ENCODE results near the gene FHIT. TPM values are rescaled to one million over a fixed set of nuclear protein-coding genes. Genes with fewer than 3 reads are reported as not detected.

The FHIT gene
- total and polyA plus RNA-seq, 7 donors = 2.4 to 10.2 (median 6.1) TPM

DNA sequence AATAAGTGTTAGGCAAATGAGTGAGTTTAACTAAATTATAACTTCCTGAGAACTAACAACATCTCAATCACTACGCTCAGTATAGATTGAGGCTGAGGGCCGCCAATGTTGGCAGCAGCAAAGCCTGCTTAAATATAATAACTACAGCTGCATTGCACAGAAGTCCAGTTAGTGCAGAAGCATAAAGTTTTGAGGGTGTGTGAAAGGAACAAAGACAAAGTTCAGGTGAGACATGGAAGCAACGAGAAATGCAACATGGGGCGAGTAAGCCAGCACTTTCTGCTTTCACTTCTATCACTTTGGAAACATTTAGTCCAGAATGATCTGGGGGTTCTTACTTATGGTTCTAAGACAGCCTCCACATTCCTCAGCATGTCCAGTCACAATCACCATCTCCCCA, 1149.1 kb downstream of the FHIT start:
- 21 to 74% methylated on average over 4 of the region's 4 CpGs for WGBS, 2 donors
- Histone ChIP-seq H3K27ac (no peak overlapping the region), H3K4me1 (no peaks in the 10 kb centered on the region), H3K36me3 (no peaks in the 10 kb centered on the region), H3K4me3 (no peak overlapping the region), H3K9me3 (no peaks in the 10 kb centered on the region), H3K27me3 (no peaks in the 10 kb centered on the region)
- intact Hi-C loops (cut with DNase I) = no loop called here
- no peak for TF ChIP-seq POLR2A (IDR thresholded peaks at IDR 0.05)
- no peak for TF ChIP-seq EP300 (IDR thresholded peaks at IDR 0.05)
- no peak for DNase-seq

- DNase-seq = no peak
- H3K9me3 ChIP-seq = no peaks in the 10 kb centered on the region
- no peak overlapping the region for H3K27ac ChIP-seq
- no peaks in the 10 kb centered on the region for H3K36me3 ChIP-seq
- no peak overlapping the region for H3K4me3 ChIP-seq
- H3K27me3 ChIP-seq = no peaks in the 10 kb centered on the region
- H3K4me1 ChIP-seq = no peaks in the 10 kb centered on the region
- no peak for TF ChIP-seq POLR2A (IDR thresholded peaks at IDR 0.05)
- TF ChIP-seq, protein P1, sequence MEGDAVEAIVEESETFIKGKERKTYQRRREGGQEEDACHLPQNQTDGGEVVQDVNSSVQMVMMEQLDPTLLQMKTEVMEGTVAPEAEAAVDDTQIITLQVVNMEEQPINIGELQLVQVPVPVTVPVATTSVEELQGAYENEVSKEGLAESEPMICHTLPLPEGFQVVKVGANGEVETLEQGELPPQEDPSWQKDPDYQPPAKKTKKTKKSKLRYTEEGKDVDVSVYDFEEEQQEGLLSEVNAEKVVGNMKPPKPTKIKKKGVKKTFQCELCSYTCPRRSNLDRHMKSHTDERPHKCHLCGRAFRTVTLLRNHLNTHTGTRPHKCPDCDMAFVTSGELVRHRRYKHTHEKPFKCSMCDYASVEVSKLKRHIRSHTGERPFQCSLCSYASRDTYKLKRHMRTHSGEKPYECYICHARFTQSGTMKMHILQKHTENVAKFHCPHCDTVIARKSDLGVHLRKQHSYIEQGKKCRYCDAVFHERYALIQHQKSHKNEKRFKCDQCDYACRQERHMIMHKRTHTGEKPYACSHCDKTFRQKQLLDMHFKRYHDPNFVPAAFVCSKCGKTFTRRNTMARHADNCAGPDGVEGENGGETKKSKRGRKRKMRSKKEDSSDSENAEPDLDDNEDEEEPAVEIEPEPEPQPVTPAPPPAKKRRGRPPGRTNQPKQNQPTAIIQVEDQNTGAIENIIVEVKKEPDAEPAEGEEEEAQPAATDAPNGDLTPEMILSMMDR (IDR thresholded peaks at IDR 0.05) = no peak
- TF ChIP-seq EP300 (IDR thresholded peaks at IDR 0.05) = no peak
- no peak for TF ChIP-seq POLR2AphosphoS5 (IDR thresholded peaks at IDR 0.05)
- intact Hi-C loops (cut with DNase I) = no loop called here
- 22 to 74% methylated on average over 4 of the region's 4 CpGs for WGBS, 2 donors
Measured at GRCh38 chr3:60101621-60102020, 1149.6 kb downstream of the FHIT start.

DNA sequence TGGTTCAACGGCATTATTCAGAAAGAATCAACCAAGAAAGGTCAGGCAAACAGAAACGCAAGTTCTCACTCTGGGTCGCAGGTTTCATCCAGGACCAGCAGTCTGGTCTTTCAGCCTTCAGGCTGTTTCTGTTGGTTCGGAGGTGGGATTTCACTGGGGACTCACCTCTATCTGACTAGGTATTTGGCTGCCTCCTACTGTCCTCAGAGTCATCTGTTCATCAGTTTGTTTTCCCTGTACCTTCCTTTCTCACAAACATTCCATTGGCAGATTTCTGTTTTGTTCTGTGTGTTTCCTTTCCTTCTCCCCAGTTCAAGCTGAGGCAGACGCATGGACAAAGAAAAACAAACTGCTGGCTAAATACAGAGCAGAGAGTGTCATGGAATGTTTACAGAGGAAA, 1154.8 kb downstream of the FHIT start:
- no peaks in the 10 kb centered on the region for H3K36me3 ChIP-seq
- no peak for DNase-seq
- WGBS, 2 donors = 85 to 91% methylated on average over 5 of the region's 5 CpGs
- no peaks in the 10 kb centered on the region for H3K4me1 ChIP-seq
- no peak overlapping the region for H3K27ac ChIP-seq
- no peak overlapping the region for H3K4me3 ChIP-seq
- no peaks in the 10 kb centered on the region for H3K27me3 ChIP-seq
- intact Hi-C loops (cut with DNase I) = no loop called here
- no peak for TF ChIP-seq POLR2A (IDR thresholded peaks at IDR 0.05)
- TF ChIP-seq, protein P1 (IDR thresholded peaks at IDR 0.05) = no peak
- no peak for TF ChIP-seq POLR2AphosphoS5 (IDR thresholded peaks at IDR 0.05)
- no peak for TF ChIP-seq EP300 (IDR thresholded peaks at IDR 0.05)
- no peaks in the 10 kb centered on the region for H3K9me3 ChIP-seq

- no peaks in the 10 kb centered on the region for H3K9me3 ChIP-seq
- TF ChIP-seq EP300 (IDR thresholded peaks at IDR 0.05) (no peak), POLR2AphosphoS5 (IDR thresholded peaks at IDR 0.05) (no peak), POLR2A (IDR thresholded peaks at IDR 0.05) (no peak)
- TF ChIP-seq, protein P1 (IDR thresholded peaks at IDR 0.05) = no peak
- H3K36me3 ChIP-seq = no peaks in the 10 kb centered on the region
- DNase-seq = no peak
- no peak overlapping the region for H3K4me3 ChIP-seq
- no peaks in the 10 kb centered on the region for H3K27me3 ChIP-seq
- WGBS, 2 donors = 94 to 95% methylated on average over 6 of the region's 6 CpGs
- intact Hi-C loops (cut with DNase I) = no loop called here
- no peaks in the 10 kb centered on the region for H3K4me1 ChIP-seq
- H3K27ac ChIP-seq = no peak overlapping the region
Measured at GRCh38 chr3:60095930-60096329, 1155.3 kb downstream of the FHIT start.

- H3K4me1 ChIP-seq = no peaks in the 10 kb centered on the region
- 67 to 68% methylated on average over 4 of the region's 4 CpGs for WGBS, 2 donors
- no peak for DNase-seq
- TF ChIP-seq, protein P1 (IDR thresholded peaks at IDR 0.05) = no peak
- TF ChIP-seq POLR2AphosphoS5 (IDR thresholded peaks at IDR 0.05) (no peak), POLR2A (IDR thresholded peaks at IDR 0.05) (no peak), EP300 (IDR thresholded peaks at IDR 0.05) (no peak)
- H3K4me3 ChIP-seq = no peak overlapping the region
- intact Hi-C loops (cut with DNase I) = no loop called here
- H3K27me3 ChIP-seq = no peaks in the 10 kb centered on the region
- H3K9me3 ChIP-seq = no peaks in the 10 kb centered on the region
- no peak overlapping the region for H3K27ac ChIP-seq
- no peaks in the 10 kb centered on the region for H3K36me3 ChIP-seq
Measured at GRCh38 chr3:60095516-60095915, 1155.7 kb downstream of the FHIT start.
